Testis (tissue), 3 donors: ENCODE data around the gene DEAF1. TPM values are rescaled to one million over a fixed set of nuclear protein-coding genes. Genes with fewer than 3 reads are reported as not detected.

Experiments used
- DNase-seq: peaks from one replicate; pipeline ENCODE4 v3.0.0-alpha.2; 2019
- H3K27ac ChIP-seq, 2 donors: fragments of 200-600 bp; sonication (generic); one replicate each; pipeline ENCODE4 v1.5.1; 2019
- H3K27me3 ChIP-seq: fragments of 200-600 bp; sonication (generic); one replicate; pipeline ENCODE4 v1.5.1; 2019
- H3K36me3 ChIP-seq: fragments of 200-600 bp; sonication (generic); one replicate; pipeline ENCODE4 v1.5.1; 2017; ENCODE audit warnings: low read depth; ENCODE audit errors: missing control alignments
- H3K4me1 ChIP-seq: fragments of 200-600 bp; sonication (generic); one replicate; pipeline ENCODE4 v1.5.1; 2019
- H3K4me3 ChIP-seq, 2 donors: fragments of 200-600 bp; sonication (generic); one replicate each; pipeline ENCODE4 v1.5.1; 2017 to 2019
- H3K9me3 ChIP-seq: fragments of 200-600 bp; sonication (generic); one replicate; pipeline ENCODE4 v1.5.1; 2017
- POLR2A ChIP-seq: fragments of 450-650 bp; IDR thresholded peaks from one replicate; pipeline ENCODE4 v1.6.1; 2017; ENCODE audit warnings: antibody characterized with exemption, mild to moderate bottlenecking, moderate library complexity
- WGBS, 2 donors: methylation state at CpG; one replicate each; pipeline ENCODE4 v1.1.5; 2018; 5-methylcytosine and 5-hydroxymethylcytosine counted together
- intact Hi-C: fragments of 100-400 bp; cut with DNase I; formaldehyde crosslinking; loops from one replicate; pipeline ENCODE4 v1.15.1; 2023; ENCODE audit warnings: low total_unique reads
- polyA plus RNA-seq: library from polyadenylated mRNA; stranded (reverse); fragments of 350-450 nt; fragmentation: Illumina TruSeq; extraction: RNeasy Lipid Tissue Mini Kit (QIAGEN cat#74804); gene quantifications from one replicate; pipeline ENCODE4 v1.2.3, GENCODE V29; 2014; ENCODE audit warnings: low read depth, low replicate concordance; ENCODE audit not compliant: insufficient read depth
- total RNA-seq, 2 donors: library from RNA; depleted of rRNA; stranded (reverse); fragments of >200 nt; gene quantifications; one replicate each; pipeline ENCODE4 v1.2.3, GENCODE V29; 2016
- TF ChIP-seq, protein P1 (sequence below), 3 experiments: fragments of 450-650 bp in 2 of 3; fragments of 200-600 bp in 1 of 3; sonication (generic) in 1 of 3; IDR thresholded peaks; one replicate each; pipeline ENCODE4 v1.5.1; 2016 to 2019; ENCODE audit warnings: antibody characterized with exemption in 3 of 3, mild to moderate bottlenecking in 2 of 3, moderate library complexity in 1 of 3

DEAF1 gene
- total and polyA plus RNA-seq, 3 donors from 2014 or later = 47.9 to 116 (median 82.5) TPM

- Histone ChIP-seq H3K4me1 (peaks cover 5% of the 10 kb centered on the region), H3K36me3 (no peaks in the 10 kb centered on the region), H3K9me3 (no peaks in the 10 kb centered on the region), H3K4me3 (no peak overlapping the region), H3K27me3 (no peaks in the 10 kb centered on the region), H3K27ac (no peak overlapping the region)
- no peak for DNase-seq
- TF ChIP-seq, protein P1, sequence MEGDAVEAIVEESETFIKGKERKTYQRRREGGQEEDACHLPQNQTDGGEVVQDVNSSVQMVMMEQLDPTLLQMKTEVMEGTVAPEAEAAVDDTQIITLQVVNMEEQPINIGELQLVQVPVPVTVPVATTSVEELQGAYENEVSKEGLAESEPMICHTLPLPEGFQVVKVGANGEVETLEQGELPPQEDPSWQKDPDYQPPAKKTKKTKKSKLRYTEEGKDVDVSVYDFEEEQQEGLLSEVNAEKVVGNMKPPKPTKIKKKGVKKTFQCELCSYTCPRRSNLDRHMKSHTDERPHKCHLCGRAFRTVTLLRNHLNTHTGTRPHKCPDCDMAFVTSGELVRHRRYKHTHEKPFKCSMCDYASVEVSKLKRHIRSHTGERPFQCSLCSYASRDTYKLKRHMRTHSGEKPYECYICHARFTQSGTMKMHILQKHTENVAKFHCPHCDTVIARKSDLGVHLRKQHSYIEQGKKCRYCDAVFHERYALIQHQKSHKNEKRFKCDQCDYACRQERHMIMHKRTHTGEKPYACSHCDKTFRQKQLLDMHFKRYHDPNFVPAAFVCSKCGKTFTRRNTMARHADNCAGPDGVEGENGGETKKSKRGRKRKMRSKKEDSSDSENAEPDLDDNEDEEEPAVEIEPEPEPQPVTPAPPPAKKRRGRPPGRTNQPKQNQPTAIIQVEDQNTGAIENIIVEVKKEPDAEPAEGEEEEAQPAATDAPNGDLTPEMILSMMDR (IDR thresholded peaks at IDR 0.05) = no peak
- TF ChIP-seq POLR2A = no peak
- WGBS, 2 donors = 92 to 95% methylated on average over 9 to 19 of the region's 19 CpGs
- intact Hi-C loops = no loop called here
Observed at GRCh38 chr11:660281-660680, 34.7 kb downstream of the DEAF1 start.

GRCh38 chr11:659532-660085, 35.4 kb downstream of the DEAF1 start:
- DNase-seq = no peak
- Histone ChIP-seq H3K4me1 (peaks cover 5% of the 10 kb centered on the region), H3K4me3 (no peak overlapping the region), H3K36me3 (no peaks in the 10 kb centered on the region), H3K27ac (no peak overlapping the region), H3K9me3 (no peaks in the 10 kb centered on the region), H3K27me3 (no peaks in the 10 kb centered on the region)
- TF ChIP-seq, protein P1 (IDR thresholded peaks at IDR 0.05) = no peak
- no peak for TF ChIP-seq POLR2A
- WGBS, 2 donors = 85 to 93% methylated on average over 5 to 16 of the region's 16 CpGs
- intact Hi-C loops = no loop called here

DNA sequence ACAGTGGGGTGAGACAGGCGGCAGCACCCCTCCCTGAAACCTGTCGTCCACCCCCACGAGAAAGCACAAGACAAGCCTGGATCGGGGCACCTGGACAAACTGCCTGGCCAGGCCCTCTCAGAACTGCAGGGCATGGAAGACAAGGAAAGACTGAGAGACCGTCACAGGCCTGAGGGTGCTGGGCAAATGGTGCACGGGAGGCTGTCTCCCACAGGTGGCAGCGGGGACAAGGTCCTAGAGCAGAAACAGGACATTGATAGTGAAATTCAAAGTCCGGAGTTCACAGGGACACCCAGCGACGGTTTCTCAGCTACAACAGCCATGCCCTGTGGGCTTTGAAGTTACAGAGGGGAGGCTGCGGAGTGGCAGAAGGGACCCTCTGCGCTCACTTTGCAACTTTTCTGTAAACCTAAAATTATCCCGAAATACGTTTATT, 37.3 kb downstream of the DEAF1 start:
- Histone ChIP-seq H3K27ac (no peak overlapping the region), H3K4me3 (no peak overlapping the region), H3K36me3 (no peaks in the 10 kb centered on the region), H3K4me1 (peaks cover 2% of the 10 kb centered on the region), H3K27me3 (no peaks in the 10 kb centered on the region), H3K9me3 (no peaks in the 10 kb centered on the region)
- intact Hi-C loops = no loop called here
- 87 to 90% methylated on average over 14 of the region's 14 CpGs for WGBS, 2 donors
- no peak for DNase-seq
- TF ChIP-seq, protein P1 (IDR thresholded peaks at IDR 0.05) = no peak
- no peak for TF ChIP-seq POLR2A

DNA sequence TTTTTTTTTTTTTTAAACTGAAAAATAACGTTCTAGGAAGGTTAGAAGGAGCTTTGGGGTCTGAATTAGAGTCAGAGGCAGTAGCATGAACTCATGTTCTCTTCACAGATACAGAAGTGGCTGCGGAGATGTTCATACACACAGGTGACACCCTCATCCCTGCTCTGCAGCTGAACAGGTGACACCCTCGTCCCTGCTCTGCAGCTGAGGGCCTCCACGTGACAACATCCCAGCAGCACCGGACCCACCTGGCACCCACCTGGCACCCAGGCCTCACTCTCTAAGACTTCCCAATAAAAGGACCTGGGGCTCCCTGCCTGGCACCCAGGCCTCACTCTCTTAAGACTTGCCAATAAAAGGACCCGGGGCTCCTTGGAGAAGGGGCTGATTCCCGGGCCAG, 38.2 kb downstream of the DEAF1 start:
- Histone ChIP-seq H3K4me3 (no peak overlapping the region), H3K4me1 (no peaks in the 10 kb centered on the region), H3K27ac (no peak overlapping the region), H3K36me3 (no peaks in the 10 kb centered on the region), H3K27me3 (no peaks in the 10 kb centered on the region), H3K9me3 (no peaks in the 10 kb centered on the region)
- DNase-seq = no peak
- 90 to 91% methylated on average over 7 of the region's 7 CpGs for WGBS, 2 donors
- intact Hi-C loops = no loop called here
- TF ChIP-seq POLR2A = no peak
- TF ChIP-seq, protein P1 (IDR thresholded peaks at IDR 0.05) = no peak

DNA sequence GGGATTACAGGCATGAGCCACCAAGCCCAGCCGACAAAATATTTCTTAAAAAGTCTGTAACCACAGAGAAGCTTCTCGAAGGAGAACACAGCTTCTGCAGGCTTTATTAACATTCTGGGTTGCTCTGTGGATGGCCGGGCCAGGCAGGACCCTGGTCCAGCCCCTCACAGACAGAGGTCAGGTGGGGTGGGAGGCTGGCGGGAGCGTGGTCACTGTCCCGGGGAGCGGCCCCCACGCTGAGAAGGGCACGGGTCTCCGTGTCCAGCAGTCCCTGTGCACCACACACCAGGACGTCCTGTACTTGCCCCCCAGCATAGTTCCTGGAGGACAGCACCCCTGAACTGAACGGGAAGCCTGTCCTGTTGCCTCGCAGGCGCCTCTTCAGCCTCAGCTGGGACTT, 38.6 kb downstream of the DEAF1 start:
- no peak for DNase-seq
- no peaks in the 10 kb centered on the region for H3K4me1 ChIP-seq
- no peaks in the 10 kb centered on the region for H3K9me3 ChIP-seq
- WGBS, 2 donors = 81 to 94% methylated on average over 6 to 14 of the region's 14 CpGs
- H3K36me3 ChIP-seq = no peaks in the 10 kb centered on the region
- TF ChIP-seq POLR2A = no peak
- TF ChIP-seq, protein P1 (IDR thresholded peaks at IDR 0.05) = no peak
- intact Hi-C loops = no loop called here
- no peak overlapping the region for H3K4me3 ChIP-seq
- H3K27ac ChIP-seq = no peak overlapping the region
- no peaks in the 10 kb centered on the region for H3K27me3 ChIP-seq
